Adrenal gland (tissue), 12 donors: ENCODE measurements around the gene MKI67. TPM values are rescaled to one million over a fixed set of nuclear protein-coding genes. Genes with fewer than 3 reads are reported as not detected.

ENCODE experiments used
- DNase-seq, 7 donors: peaks; one replicate each; pipeline ENCODE4 v3.0.0-alpha.2; 2019 to 2020
- H3K27ac ChIP-seq, 5 donors: fragments of 200-600 bp; sonication (generic) in 4 of 5; 1 replicate in 3 of 5; 2 replicates in 2 of 5; pipeline versions ENCODE4 v1.5.1 to v1.8.0; 2016 to 2020; ENCODE audit warnings: mild to moderate bottlenecking in 1 of 5
- H3K27me3 ChIP-seq: fragments of 200-600 bp; 2 replicates; pipeline ENCODE4 v1.8.0; 2021
- H3K36me3 ChIP-seq, 2 donors: fragments of 200-600 bp; replicated peaks in 1 of 2; 1 replicate in 1 of 2; 2 replicates in 1 of 2; pipeline versions ENCODE4 v1.5.1 to v1.8.0; 2018 to 2022
- H3K4me1 ChIP-seq, 2 donors: fragments of 200-600 bp; replicated peaks in 1 of 2; 1 replicate in 1 of 2; 2 replicates in 1 of 2; pipeline versions ENCODE4 v1.5.1 to v1.8.0; 2018 to 2021
- H3K4me3 ChIP-seq, 4 donors: fragments of 200-600 bp; sonication (generic) in 3 of 4; one replicate each; pipeline ENCODE4 v1.5.1; 2016 to 2018
- H3K9me3 ChIP-seq, 3 donors: fragments of 200-600 bp; sonication (generic) in 1 of 3; replicated peaks in 1 of 3; 1 replicate in 2 of 3; 2 replicates in 1 of 3; pipeline versions ENCODE4 v1.5.1 to v1.8.0; 2016 to 2021
- CTCF ChIP-seq, 6 experiments: fragments of 450-650 bp in 4 of 6; fragments of 200-600 bp in 2 of 6; sonication (generic) in 1 of 6; IDR thresholded peaks; 1 replicate in 5 of 6; 2 replicates in 1 of 6; pipeline versions ENCODE4 v1.5.1 to v1.8.0; 2016 to 2021; ENCODE audit warnings: antibody characterized with exemption in 6 of 6, mild to moderate bottlenecking in 2 of 6, moderate library complexity in 1 of 6
- POLR2A ChIP-seq, 2 donors: fragments of 450-650 bp; IDR thresholded peaks; one replicate each; pipeline ENCODE4 v1.6.1; 2017; ENCODE audit warnings: antibody characterized with exemption in 2 of 2, mild to moderate bottlenecking in 2 of 2, moderate library complexity in 1 of 2
- WGBS, 4 donors: extraction: QIAGEN DNeasy Blood & Tissue Kit in 2 of 4; methylation state at CpG; one replicate each; pipeline versions ENCODE4 v1.1.5 to v1.1.7; 2013 to 2017; 5-methylcytosine and 5-hydroxymethylcytosine counted together
- intact Hi-C, 2 donors: fragments of 100-400 bp; cut with DNase I; formaldehyde crosslinking; loops; one replicate each; pipeline versions ENCODE4 v1.14.1 to v1.15.0; 2022 to 2023
- polyA plus RNA-seq, 3 donors: library from polyadenylated mRNA; stranded (reverse); fragments of 200-250 nt in 2 of 3; fragments of 350-450 nt in 1 of 3; fragmentation: Illumina TruSeq in 1 of 3; extraction: RNeasy Lipid Tissue Mini Kit (QIAGEN cat#74804) in 1 of 3; gene quantifications; one replicate each; pipeline ENCODE4 v1.2.3, GENCODE V29; 2013 to 2014
- total RNA-seq, 9 donors: library from RNA; depleted of rRNA in 4 of 9; stranded (reverse); fragments of >200 nt in 4 of 9; fragments of 120-200 nt in 1 of 9; fragmentation: NEBNext Ultra II Directional in 1 of 9; extraction: Animal tissue kit (Norgen Biotek cat#: 25700) in 1 of 9; gene quantifications; one replicate each; pipeline versions ENCODE4 v1.1.0 to v1.2.4, GENCODE V29; 2013 to 2023
- donor health status: healthy with polysubstance abuse.
- donor health status: Bipolar disorder and iron deficiency.
- donor health status: DM: yes; HTN: yes; CAD: no.
- donor health status: DM: no; HTN: no; CAD: no.
- donor health status: DM: no; HTN: no; CAD: no.
- donor health status: DM: yes; HTN: yes; CAD: no.

MKI67 gene
- total and polyA plus RNA-seq, 12 donors, result 0.30 to 16.8 (median 3.0) TPM

DNA sequence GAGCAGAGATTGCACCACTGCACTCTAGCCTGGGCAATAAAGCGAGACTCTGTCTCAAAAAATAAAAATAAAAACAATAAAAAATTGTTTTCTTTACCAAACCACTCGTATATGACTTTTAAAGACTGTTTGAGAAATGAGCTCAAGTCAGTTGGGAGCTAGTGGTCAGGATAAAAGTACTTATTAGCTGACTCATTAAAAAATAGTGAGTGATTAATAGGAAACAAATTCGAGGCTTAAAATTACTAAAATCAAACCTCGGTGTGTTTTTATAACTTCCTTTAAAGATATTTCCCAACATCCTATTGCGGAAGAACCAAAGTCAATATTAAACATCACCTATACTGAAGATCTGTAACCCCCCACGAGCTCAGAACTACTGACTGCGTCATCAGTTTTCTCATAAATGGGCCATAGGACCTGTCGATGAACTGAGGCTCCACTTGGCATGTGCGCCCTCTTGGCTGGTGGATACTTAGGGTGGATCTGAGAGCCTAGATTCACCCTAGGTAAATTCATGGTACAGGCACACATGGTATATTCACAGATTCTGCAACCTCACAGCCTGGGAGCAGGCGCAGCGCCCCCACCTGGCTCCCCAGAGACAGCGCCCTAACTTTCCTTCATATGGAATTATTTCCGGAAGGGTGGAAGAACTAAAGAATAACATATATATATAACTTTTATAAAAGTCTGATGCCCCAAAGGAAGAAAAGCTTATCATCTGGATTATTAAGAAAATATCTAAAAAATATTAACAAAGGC lies 9.2 kb downstream of the MKI67 start:
- Histone ChIP-seq H3K4me3 (no peak overlapping the region), H3K27me3 (peaks cover 10% of the 10 kb centered on the region), H3K4me1 (no peaks in the 10 kb centered on the region), H3K36me3 (no peaks in the 10 kb centered on the region), H3K9me3 (no peaks in the 10 kb centered on the region), H3K27ac (no peak overlapping the region)
- TF ChIP-seq CTCF (IDR thresholded peaks at IDR 0.05) (no peak), POLR2A (IDR thresholded peaks at IDR 0.05) (no peak)
- WGBS, 4 donors, result 81 to 91% (median 86%) methylated on average over 13 of the region's 13 CpGs
- no peak for DNase-seq
- intact Hi-C loops, result no loop called here

DNA sequence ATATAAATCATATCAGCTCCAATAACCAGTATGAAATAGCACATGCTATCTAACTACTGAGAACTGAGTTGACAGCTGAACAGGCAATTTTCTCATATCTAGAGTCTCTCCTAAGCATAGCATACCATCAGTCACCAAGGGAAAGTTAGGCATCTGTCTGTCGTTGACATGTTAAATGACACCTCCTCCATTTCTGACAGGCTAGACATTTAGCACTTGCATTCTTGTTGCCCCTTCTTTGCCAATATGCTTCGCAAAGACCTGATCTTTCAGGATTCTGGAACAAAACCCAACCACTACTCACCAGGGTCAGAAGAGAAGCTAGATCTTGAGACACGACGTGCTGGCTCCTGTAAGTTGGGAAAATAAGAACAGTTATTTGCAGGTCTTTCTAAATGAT lies 10.0 kb downstream of the MKI67 start:
- Histone ChIP-seq H3K4me1 (no peaks in the 10 kb centered on the region), H3K9me3 (no peaks in the 10 kb centered on the region), H3K27ac (no peak overlapping the region), H3K4me3 (no peak overlapping the region), H3K27me3 (peaks cover 5% of the 10 kb centered on the region), H3K36me3 (no peaks in the 10 kb centered on the region)
- WGBS, 4 donors, result 92 to 99% (median 97%) methylated on average over 4 of the region's 4 CpGs
- no peak for TF ChIP-seq POLR2A (IDR thresholded peaks at IDR 0.05)
- TF ChIP-seq CTCF (IDR thresholded peaks at IDR 0.05), result no peak
- DNase-seq, result no peak
- intact Hi-C loops, result no loop called here

- Histone ChIP-seq H3K27me3 (peaks cover 4% of the 10 kb centered on the region), H3K36me3 (no peaks in the 10 kb centered on the region), H3K4me3 (no peak overlapping the region), H3K4me1 (no peaks in the 10 kb centered on the region), H3K9me3 (no peaks in the 10 kb centered on the region), H3K27ac (no peak overlapping the region)
- no peak for DNase-seq
- WGBS, 4 donors, result 95 to 99% (median 98%) methylated on average over 8 of the region's 8 CpGs
- intact Hi-C loops, result no loop called here
- no peak for TF ChIP-seq POLR2A (IDR thresholded peaks at IDR 0.05)
- no peak for TF ChIP-seq CTCF (IDR thresholded peaks at IDR 0.05)
Observed at GRCh38 chr10:128115356-128115755, 10.9 kb downstream of the MKI67 start.

GRCh38 chr10:128114901-128115300 lies 11.3 kb downstream of the MKI67 start:
- Histone ChIP-seq H3K4me3 (no peak overlapping the region), H3K36me3 (no peaks in the 10 kb centered on the region), H3K4me1 (no peaks in the 10 kb centered on the region), H3K27me3 (no peaks in the 10 kb centered on the region), H3K27ac (no peak overlapping the region), H3K9me3 (no peaks in the 10 kb centered on the region)
- TF ChIP-seq CTCF (IDR thresholded peaks at IDR 0.05), result no peak
- no peak for TF ChIP-seq POLR2A (IDR thresholded peaks at IDR 0.05)
- DNase-seq, result no peak
- intact Hi-C loops, result no loop called here
- WGBS, 4 donors, result 76 to 92% (median 83%) methylated on average over 2 of the region's 2 CpGs
